GM12864 (cell line): Measurements from ENCODE around the gene COQ9.

ENCODE experiments used
- DNase-seq: peaks from one replicate; pipeline ENCODE4 v3.0.0-alpha.2; 2011; ENCODE audit warnings: low read depth
- H3K4me3 ChIP-seq: 2 replicates; pipeline ENCODE4 v1.5.1; 2011; ENCODE audit warnings: mild to moderate bottlenecking, low read depth, low read length, control low read depth
- CTCF ChIP-seq: IDR thresholded peaks from 2 replicates; pipeline ENCODE4 v1.5.1; 2011; ENCODE audit warnings: low read depth, mild to moderate bottlenecking, moderate library complexity, low read length, control low read depth, inconsistent platforms; ENCODE audit errors: missing control alignments

The COQ9 gene

GRCh38 chr16:57464523-57464922 is 17.2 kb downstream of the COQ9 start:
- TF ChIP-seq CTCF: no peak
- no peak for DNase-seq
- H3K4me3 ChIP-seq: no peak overlapping the region

- DNase-seq: no peak
- H3K4me3 ChIP-seq: no peak overlapping the region
- no peak for TF ChIP-seq CTCF
These were observed 21.1 kb downstream of the COQ9 start for GRCh38 chr16:57468346-57468745.

- no peak for DNase-seq
- TF ChIP-seq CTCF: no peak
- no peak overlapping the region for H3K4me3 ChIP-seq
These were observed 21.8 kb downstream of the COQ9 start for GRCh38 chr16:57469046-57469445.

GRCh38 chr16:57469917-57470470 is 22.7 kb downstream of the COQ9 start:
- no peak for TF ChIP-seq CTCF
- DNase-seq: no peak
- H3K4me3 ChIP-seq: no peak overlapping the region

GRCh38 chr16:57470711-57471110 is 23.4 kb downstream of the COQ9 start:
- no peak for DNase-seq
- no peak overlapping the region for H3K4me3 ChIP-seq
- TF ChIP-seq CTCF: no peak

GRCh38 chr16:57471209-57471608 is 23.9 kb downstream of the COQ9 start:
- no peak for DNase-seq
- no peak for TF ChIP-seq CTCF
- no peak overlapping the region for H3K4me3 ChIP-seq

GRCh38 chr16:57471852-57472664 is 24.8 kb downstream of the COQ9 start:
- no peak overlapping the region for H3K4me3 ChIP-seq
- DNase-seq: no peak
- no peak for TF ChIP-seq CTCF
